Stimulated activated CD4-positive, alpha-beta T cell treated with anti-CD3 and anti-CD28 coated beads, Interleukin-2, amount 100 ng/mL, for 4 hours (primary cell): ENCODE measurements around the gene SUMF2.
"Not testable (repeated sequence)": the region's sequence is repeated elsewhere in the genome, so short reads cannot be mapped to it uniquely, and the experiment has no call there.

ENCODE experiments used
- DNase-seq: peaks from one replicate; pipeline ENCODE4 v3.0.0-alpha.2; 2020; ENCODE audit warnings: low read depth

The SUMF2 gene

DNA sequence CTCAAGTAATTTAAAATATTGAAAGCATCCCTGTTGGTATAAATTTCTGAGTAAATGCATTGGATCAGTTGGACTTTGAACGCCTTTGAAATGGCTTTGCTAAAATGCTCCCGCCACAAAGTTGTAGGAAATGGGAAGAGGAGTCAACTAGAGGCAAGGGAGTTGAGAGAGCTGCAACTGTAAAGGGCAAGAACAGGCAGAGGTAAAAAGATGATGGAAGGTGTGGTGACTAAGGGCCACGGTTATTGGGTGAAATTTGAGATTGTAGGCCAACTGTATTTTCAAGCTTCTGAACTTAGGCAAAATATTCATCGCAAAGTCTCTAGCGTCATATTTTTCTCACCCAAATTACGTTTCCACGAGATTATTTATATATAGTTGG lies 595 bp upstream of the SUMF2 start:
- DNase-seq, result no peak

DNA sequence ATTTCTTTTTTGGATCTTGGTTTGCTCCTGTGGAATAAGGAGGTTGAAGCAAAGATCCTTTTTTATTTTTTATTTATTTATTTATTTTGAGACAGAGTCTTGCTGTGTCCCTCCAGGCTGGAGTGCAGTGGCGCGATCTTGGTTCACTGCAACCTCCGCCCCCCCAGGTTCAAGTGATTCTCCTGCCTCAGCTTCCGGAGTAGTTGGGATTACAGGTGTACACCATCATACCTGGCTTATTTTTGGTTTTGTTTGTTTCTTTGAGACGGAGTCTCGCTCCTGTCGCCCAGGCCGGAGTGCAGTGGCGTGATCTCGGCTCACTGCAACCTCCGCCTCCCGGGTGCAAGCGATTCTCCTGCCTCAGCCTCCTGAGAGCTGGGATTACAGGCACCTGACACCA lies 2.3 kb downstream of the SUMF2 start:
- DNase-seq, result not testable (repeated sequence)

- DNase-seq, result peak; percentile 43
These were observed 10.3 kb downstream of the SUMF2 start for GRCh38 chr7:56074371-56074791.

GRCh38 chr7:56077681-56078080 lies 13.6 kb downstream of the SUMF2 start:
- DNase-seq, result no peak

DNA sequence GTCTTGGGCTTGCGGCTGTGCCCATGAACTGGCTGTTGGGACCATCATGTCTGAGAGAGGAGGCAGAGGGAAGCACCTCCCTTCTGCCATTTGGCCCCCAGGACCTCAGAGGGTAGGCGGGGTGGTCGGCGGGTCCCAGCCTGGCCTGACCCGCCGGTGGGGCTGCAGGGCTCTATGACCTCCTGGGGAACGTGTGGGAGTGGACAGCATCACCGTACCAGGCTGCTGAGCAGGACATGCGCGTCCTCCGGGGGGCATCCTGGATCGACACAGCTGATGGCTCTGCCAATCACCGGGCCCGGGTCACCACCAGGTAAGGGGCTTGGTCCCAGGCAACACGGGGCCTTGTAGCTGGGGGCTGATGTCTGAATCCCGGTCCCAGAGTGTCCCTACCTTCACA lies 14.1 kb downstream of the SUMF2 start:
- no peak for DNase-seq

DNA sequence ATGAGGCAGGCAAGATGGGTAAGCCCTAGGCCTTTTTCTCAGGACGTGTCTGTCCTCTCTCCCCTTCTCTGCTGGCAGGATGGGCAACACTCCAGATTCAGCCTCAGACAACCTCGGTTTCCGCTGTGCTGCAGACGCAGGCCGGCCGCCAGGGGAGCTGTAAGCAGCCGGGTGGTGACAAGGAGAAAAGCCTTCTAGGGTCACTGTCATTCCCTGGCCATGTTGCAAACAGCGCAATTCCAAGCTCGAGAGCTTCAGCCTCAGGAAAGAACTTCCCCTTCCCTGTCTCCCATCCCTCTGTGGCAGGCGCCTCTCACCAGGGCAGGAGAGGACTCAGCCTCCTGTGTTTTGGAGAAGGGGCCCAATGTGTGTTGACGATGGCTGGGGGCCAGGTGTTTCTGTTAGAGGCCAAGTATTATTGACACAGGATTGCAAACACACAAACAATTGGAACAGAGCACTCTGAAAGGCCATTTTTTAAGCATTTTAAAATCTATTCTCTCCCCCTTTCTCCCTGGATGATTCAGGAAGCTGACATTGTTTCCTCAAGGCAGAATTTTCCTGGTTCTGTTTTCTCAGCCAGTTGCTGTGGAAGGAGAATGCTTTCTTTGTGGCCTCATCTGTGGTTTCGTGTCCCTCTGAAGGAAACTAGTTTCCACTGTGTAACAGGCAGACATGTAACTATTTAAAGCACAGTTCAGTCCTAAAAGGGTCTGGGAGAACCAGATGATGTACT lies 15.5 kb downstream of the SUMF2 start:
- DNase-seq, result no peak

GRCh38 chr7:56080726-56081435 lies 16.8 kb downstream of the SUMF2 start:
- DNase-seq, result not testable (repeated sequence)

GRCh38 chr7:56081626-56082340 lies 17.7 kb downstream of the SUMF2 start:
- no peak for DNase-seq

DNA sequence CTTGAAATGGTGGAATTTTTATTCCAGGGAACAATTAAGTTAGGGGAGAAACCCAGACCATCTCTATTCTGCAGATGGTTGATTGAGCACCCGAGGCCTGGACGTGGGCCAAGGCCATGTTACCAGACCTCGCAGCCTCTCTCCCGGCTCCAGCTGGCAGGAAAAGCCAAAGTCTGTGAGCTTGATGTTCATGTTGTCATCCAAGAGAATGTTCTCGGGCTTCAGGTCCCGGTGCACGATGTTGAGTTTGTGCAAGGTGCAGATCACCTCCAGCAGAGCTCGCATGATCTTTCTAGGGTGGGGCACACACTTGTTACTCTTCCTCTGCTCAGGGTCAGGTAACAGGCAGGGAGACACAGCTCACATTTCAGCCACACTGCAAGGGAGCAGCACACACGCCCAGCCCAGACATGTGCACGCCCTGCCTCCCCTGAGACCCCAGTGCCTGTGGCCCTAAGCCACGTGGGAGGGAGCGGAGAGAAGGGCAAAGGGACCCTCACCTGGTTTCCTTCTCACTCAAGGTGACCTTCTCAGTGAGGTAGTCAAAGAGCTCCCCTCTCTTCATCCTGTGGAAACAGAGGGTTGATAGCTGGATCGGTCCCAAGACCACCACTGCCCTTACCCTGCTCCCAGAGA lies 19.2 kb downstream of the SUMF2 start:
- DNase-seq, result no peak

DNA sequence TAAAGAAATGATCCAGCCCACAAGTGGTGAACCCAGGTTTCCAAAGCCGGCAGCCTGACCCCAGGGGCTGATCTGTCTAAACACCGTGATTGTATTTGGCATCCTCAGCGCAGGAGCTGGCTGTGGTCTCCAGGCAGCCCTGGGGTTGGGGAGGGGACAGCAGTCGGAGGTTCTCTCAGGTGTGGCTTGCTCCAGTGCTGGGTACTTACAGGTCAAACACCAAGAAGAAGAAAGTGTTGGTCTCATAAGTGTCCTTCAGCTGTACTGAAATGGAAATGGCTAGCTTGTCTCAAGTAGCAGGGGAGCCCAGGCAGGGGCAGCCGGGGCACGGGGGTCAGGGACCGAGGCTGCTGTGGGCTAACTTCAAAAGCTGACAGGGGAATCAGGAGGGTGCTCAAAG lies 22.7 kb downstream of the SUMF2 start:
- no peak for DNase-seq

DNA sequence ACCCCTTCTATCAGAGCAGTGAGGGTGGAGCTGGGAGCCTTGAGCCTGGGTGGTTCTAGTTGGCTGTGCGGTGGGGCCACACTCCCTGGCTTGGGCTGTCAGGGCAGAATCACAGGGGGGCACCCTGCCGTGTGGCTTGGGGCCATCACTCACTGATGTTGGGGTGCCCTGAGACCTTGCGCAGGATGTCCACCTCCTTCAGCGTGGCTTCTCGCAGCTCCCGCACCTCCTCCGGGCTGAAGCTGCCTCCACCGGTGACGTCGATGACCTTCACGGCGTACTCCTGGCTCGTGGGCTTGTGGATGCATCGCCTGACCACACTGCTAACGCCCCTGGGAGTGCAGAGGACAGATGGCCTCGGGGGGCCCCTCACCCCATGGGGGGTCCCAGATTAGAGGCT lies 23.4 kb downstream of the SUMF2 start:
- DNase-seq, result no peak

DNA sequence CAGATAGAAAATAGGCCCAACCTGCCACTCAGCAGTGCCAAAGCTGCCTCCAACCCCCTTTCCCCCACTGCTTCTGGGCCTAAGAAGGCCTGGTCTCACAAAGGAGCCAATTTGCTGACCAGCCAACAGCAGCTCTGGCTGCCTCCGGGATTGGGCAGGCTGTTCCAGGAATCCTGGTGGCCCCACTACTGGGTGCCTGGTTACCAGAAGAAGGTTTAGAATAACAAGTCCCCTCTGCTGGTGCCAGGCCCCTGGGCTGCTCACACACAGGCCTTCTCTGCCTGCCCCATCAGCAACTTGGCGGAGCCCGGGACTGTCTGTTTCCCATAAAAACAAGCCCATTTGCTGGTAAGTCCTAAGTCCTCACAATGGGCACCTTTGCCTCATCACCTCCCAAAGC lies 27.5 kb downstream of the SUMF2 start:
- no peak for DNase-seq

DNA sequence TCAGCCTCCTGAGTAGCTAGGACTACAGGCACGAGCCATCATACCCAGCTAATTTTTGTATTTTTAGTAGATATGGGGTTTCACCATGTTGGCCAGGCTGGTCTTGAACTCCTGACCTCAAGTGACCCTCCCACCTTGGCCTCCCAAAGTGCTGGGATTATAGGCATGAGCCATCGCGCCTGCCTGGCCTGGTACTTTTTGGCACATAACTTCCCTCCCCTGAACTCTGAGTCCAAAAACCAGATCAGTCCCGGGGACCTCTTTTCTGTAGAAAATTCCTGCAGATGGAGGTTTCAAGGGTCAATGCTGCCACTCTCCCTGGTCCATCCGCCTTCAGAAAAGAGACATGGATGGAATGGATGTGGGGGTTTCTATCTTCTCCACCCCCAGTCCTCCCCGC lies 28.3 kb downstream of the SUMF2 start:
- not testable (repeated sequence) for DNase-seq

DNA sequence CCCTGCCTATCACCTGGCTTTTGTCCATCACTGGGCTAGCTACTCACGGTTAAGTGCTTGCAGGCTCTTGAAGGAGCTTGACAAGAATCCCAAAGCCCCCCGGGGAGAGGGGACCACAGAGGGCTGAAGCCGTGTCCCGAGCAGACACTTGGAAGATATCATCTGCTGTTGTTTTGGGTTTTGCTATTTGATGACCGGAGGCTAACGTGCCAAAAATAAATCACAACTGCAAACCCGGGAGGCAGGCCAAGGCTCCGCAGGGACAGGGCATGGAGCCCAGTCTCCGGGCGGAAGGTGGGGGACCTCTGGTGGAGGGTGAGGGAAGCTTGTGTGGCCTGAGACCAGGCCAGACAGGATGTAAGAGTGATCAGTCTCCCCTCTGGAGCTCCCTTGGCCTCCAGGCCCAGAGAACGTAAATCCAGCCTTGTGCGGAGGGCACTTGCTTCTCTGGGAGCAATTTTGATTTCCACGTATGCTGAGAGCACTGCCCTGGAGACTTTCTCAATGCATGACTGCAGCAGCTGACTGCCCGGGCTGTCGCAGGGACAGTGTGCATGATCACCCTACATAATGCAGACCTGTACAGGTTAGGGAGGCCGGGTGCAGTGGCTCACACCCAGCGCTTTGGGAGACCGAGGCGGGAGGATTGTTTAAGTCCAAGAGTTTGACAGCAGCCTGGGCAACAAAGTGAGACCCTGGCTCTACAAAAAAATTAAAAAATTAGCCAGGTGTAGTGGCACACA lies 28.9 kb downstream of the SUMF2 start, which contains the start of gene PHKG1:
PHKG1 (minus strand) TSS at position 164 of the 743 bp plus-strand sequence. CDS start 4,011 bp downstream, outside the sequence.
- DNase-seq, result no peak

DNA sequence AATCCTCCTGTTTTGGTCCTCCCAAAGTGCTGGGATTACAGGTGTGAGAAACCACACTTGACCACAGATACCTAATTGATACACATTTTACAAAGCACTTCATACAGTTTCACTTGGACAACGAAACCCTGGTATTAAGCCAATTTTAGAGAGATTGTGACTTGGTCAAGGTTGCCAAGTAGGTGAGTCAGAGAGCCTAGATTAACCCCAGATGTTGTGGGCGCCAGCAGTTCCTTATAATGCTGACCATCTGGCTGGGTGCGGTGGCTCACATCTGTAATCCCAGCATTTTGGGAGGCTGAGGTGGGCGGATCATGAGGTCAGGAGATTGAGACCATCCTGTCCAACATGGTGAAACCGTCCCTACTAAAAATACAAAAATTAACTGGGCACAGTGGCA lies 33.6 kb downstream of the SUMF2 start:
- DNase-seq, result no peak

- not testable (repeated sequence) for DNase-seq
These were observed 34.3 kb downstream of the SUMF2 start for GRCh38 chr7:56098187-56099008.

GRCh38 chr7:56099653-56100052 lies 35.6 kb downstream of the SUMF2 start:
- no peak for DNase-seq

DNA sequence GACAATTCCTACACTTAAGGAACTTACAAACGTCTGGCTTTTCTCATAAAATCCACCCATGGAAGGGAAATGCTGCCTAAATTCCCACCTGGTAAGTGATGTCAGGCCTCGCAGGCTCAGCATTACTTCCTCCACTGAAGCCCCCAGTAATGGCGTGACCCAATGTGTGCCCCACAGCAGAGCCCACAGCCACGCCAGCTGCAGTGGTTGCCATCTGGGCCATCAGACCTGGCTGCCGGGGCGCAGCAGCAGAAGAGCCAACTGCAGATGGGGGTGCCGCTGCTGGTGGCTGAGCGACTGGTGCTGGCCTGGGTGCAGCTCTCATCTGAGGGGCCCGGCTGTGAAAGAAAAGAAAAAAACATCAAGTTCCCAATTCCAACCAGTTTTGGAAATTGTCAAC lies 40.1 kb downstream of the SUMF2 start:
- not testable (repeated sequence) for DNase-seq

- no peak for DNase-seq
These were observed 41.4 kb downstream of the SUMF2 start for GRCh38 chr7:56105508-56105907.
